ENCODE results near the gene BOK.

Gene BOK

DNA sequence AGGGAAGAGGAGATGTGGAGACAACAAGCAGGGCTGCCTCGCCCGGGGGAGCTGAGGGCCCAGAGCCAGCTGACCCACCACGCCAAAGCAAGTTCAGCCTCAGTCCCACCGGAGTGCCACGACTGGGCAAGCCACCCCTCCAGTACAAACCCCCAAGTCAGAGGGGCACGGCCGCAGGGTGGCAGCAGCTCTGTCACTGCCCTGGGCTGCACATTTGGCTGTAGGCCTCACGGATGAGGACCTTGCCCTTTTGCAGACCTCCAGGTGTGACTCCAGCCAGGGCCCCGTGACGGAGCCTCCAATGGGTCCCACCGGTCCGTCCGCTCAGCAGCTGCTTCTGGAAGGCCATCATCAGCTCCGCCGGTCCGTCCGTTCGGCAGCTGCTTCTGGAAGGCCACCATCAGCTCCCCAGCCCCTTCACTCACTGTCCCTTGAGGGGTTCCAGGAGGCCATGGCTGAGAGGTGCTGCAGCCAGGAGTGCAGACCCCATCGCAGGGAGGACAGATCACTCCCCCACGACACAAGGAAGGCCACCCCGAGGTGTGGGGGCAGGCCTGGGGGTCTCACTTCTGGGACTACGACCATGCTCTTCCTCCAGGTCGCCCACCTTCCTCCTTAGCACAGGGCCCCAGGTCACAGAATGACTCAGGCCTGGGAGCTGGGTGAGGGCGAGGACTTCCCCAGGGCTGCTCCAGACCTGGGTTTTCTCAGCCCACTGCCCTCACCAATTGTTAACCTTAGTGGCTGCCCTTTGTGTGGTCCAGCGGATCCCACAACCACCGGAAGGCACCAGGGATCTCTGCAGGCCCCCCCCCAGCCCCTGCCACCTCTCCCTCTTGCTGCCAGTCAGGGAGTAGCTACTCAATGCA lies 25.6 kb upstream of the BOK start:
- no peaks in the 10 kb centered on the region for H3K36me3 Mint-ChIP-seq (ENCODE audit: low read depth)
- no peaks in the 10 kb centered on the region for H3K4me1 Mint-ChIP-seq (ENCODE audit: low read depth)
- H3K9me3 Mint-ChIP-seq: no peaks in the 10 kb centered on the region
- no peak for DNase-seq
- no peak overlapping the region for H3K27ac Mint-ChIP-seq
- H3K4me3 Mint-ChIP-seq: no peak overlapping the region
- no peaks in the 10 kb centered on the region for H3K27me3 Mint-ChIP-seq

DNA sequence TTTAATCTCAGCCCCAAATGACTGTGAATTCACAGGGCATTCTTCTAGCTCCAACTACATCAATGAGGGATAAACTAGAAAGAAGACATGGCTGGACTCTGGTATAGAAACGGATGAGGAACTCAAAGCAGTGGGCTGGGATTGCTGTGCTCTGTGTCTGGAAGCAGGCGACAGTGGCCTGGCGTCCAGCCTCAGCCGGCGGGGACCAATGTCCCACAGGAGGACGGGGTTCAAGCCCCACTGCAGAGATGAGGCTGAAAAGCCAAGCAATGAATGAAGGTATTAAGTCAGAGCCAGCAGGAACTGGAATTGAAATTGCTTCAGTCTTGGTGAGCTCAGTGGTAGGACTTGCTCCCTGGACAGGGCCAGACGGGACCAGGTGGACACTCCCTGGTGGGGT lies 24.3 kb upstream of the BOK start:
- no peak overlapping the region for H3K27ac Mint-ChIP-seq
- no peaks in the 10 kb centered on the region for H3K4me1 Mint-ChIP-seq (ENCODE audit: low read depth)
- peaks cover 3% of the 10 kb centered on the region for H3K27me3 Mint-ChIP-seq
- H3K9me3 Mint-ChIP-seq: no peaks in the 10 kb centered on the region
- H3K36me3 Mint-ChIP-seq (ENCODE audit: low read depth): no peaks in the 10 kb centered on the region
- no peak for DNase-seq
- no peak overlapping the region for H3K4me3 Mint-ChIP-seq

DNA sequence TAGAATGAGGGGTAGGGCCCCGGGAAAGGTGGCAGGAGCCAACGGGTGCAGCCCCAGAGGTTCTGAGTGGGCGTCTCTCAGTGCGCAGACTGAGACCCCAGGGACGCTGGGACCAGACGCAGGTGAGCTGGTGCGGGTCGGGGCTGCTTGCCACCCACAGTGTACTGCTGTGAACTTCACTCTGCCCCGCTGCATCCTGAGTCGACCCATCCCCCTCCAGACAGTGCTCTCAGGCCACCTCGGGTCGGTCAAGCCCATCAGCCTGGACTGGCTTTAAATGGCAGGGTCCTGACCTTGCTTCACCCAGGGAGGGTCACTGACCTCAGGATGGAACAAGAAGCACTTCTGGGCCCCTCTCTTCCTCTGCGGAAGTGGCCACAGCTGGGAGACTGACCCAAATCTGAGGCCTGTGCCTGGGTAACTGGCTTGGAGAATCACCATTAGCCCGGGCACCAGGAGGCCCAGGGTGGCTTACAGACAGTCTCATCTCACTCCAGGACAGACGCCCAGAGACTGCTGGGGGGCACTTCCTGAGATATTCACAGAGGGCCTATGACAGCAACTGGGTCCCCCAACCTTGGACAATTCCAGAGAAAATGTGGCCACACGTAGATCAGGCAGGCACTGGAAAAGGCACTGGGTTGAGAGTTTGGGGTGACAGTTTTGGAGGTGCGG lies 23.7 kb upstream of the BOK start:
- Mint-ChIP-seq H3K4me3 (no peak overlapping the region), H3K27ac (no peak overlapping the region), H3K36me3 (ENCODE audit: low read depth) (no peaks in the 10 kb centered on the region), H3K9me3 (no peaks in the 10 kb centered on the region), H3K27me3 (peaks cover 7% of the 10 kb centered on the region), H3K4me1 (ENCODE audit: low read depth) (no peaks in the 10 kb centered on the region)
- DNase-seq: no peak

GRCh38 chr2:241535871-241536655 lies 22.5 kb upstream of the BOK start:
- H3K4me1 Mint-ChIP-seq (ENCODE audit: low read depth): peaks cover 5% of the 10 kb centered on the region
- no peak for DNase-seq
- H3K27me3 Mint-ChIP-seq: peaks cover 17% of the 10 kb centered on the region
- H3K36me3 Mint-ChIP-seq (ENCODE audit: low read depth): no peaks in the 10 kb centered on the region
- no peak overlapping the region for H3K4me3 Mint-ChIP-seq
- H3K9me3 Mint-ChIP-seq: no peaks in the 10 kb centered on the region
- no peak overlapping the region for H3K27ac Mint-ChIP-seq

GRCh38 chr2:241538838-241539615 lies 19.5 kb upstream of the BOK start:
- H3K4me3 Mint-ChIP-seq: no peak overlapping the region
- no peaks in the 10 kb centered on the region for H3K36me3 Mint-ChIP-seq (ENCODE audit: low read depth)
- no peaks in the 10 kb centered on the region for H3K9me3 Mint-ChIP-seq
- DNase-seq: no peak
- peaks cover 36% of the 10 kb centered on the region for H3K27me3 Mint-ChIP-seq
- H3K4me1 Mint-ChIP-seq (ENCODE audit: low read depth): peaks cover 5% of the 10 kb centered on the region
- H3K27ac Mint-ChIP-seq: no peak overlapping the region

GRCh38 chr2:241539616-241540374 lies 18.8 kb upstream of the BOK start:
- H3K27me3 Mint-ChIP-seq: peaks cover 36% of the 10 kb centered on the region
- H3K9me3 Mint-ChIP-seq: no peaks in the 10 kb centered on the region
- H3K4me3 Mint-ChIP-seq: no peak overlapping the region
- no peak overlapping the region for H3K27ac Mint-ChIP-seq
- DNase-seq: no peak
- no peaks in the 10 kb centered on the region for H3K36me3 Mint-ChIP-seq (ENCODE audit: low read depth)
- H3K4me1 Mint-ChIP-seq (ENCODE audit: low read depth): peaks cover 5% of the 10 kb centered on the region

GRCh38 chr2:241540401-241540770 lies 18.2 kb upstream of the BOK start:
- Mint-ChIP-seq H3K4me1 (ENCODE audit: low read depth) (peaks cover 5% of the 10 kb centered on the region), H3K27ac (no peak overlapping the region), H3K36me3 (ENCODE audit: low read depth) (no peaks in the 10 kb centered on the region), H3K27me3 (peaks cover 36% of the 10 kb centered on the region), H3K9me3 (no peaks in the 10 kb centered on the region), H3K4me3 (peak overlapping the region; percentile 55)
- DNase-seq: no peak

GRCh38 chr2:241540771-241541561 lies 17.6 kb upstream of the BOK start:
- Mint-ChIP-seq H3K4me1 (ENCODE audit: low read depth) (peaks cover 5% of the 10 kb centered on the region), H3K27ac (no peak overlapping the region), H3K36me3 (ENCODE audit: low read depth) (no peaks in the 10 kb centered on the region), H3K4me3 (peak overlapping the region; percentile 55), H3K9me3 (no peaks in the 10 kb centered on the region), H3K27me3 (peaks cover 36% of the 10 kb centered on the region)
- peak; percentile 79 for DNase-seq

- no peaks in the 10 kb centered on the region for H3K9me3 Mint-ChIP-seq
- H3K4me1 Mint-ChIP-seq (ENCODE audit: low read depth): peaks cover 5% of the 10 kb centered on the region
- no peak overlapping the region for H3K27ac Mint-ChIP-seq
- H3K27me3 Mint-ChIP-seq: peaks cover 36% of the 10 kb centered on the region
- no peaks in the 10 kb centered on the region for H3K36me3 Mint-ChIP-seq (ENCODE audit: low read depth)
- DNase-seq: no peak
- H3K4me3 Mint-ChIP-seq: no peak overlapping the region
Observed at GRCh38 chr2:241541564-241542277, 16.8 kb upstream of the BOK start.

DNA sequence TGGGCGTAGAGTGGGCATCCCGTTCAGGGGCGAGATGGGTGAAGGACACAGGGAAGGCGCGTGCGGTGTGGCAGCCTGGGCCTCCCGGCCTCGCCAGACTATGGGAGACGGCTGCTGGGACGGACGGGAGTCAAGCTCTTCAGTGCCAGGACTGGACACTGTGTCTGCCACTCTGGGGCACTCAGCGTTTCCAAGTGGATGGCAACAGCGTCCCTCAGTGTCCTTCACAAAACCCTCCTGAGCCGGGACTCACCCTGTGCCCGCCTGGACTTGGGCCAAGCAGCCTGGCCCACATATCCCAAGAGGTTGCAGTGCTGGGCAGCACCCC lies 16.3 kb upstream of the BOK start:
- Mint-ChIP-seq H3K36me3 (ENCODE audit: low read depth) (no peaks in the 10 kb centered on the region), H3K27me3 (peaks cover 36% of the 10 kb centered on the region), H3K4me3 (no peak overlapping the region), H3K9me3 (no peaks in the 10 kb centered on the region), H3K27ac (no peak overlapping the region), H3K4me1 (ENCODE audit: low read depth) (peaks cover 5% of the 10 kb centered on the region)
- no peak for DNase-seq

GRCh38 chr2:241545106-241545505 lies 13.4 kb upstream of the BOK start:
- Mint-ChIP-seq H3K4me3 (no peak overlapping the region), H3K27ac (no peak overlapping the region), H3K9me3 (no peaks in the 10 kb centered on the region), H3K36me3 (ENCODE audit: low read depth) (no peaks in the 10 kb centered on the region), H3K27me3 (peaks cover 46% of the 10 kb centered on the region), H3K4me1 (ENCODE audit: low read depth) (peaks cover 5% of the 10 kb centered on the region)
- no peak for DNase-seq

DNA sequence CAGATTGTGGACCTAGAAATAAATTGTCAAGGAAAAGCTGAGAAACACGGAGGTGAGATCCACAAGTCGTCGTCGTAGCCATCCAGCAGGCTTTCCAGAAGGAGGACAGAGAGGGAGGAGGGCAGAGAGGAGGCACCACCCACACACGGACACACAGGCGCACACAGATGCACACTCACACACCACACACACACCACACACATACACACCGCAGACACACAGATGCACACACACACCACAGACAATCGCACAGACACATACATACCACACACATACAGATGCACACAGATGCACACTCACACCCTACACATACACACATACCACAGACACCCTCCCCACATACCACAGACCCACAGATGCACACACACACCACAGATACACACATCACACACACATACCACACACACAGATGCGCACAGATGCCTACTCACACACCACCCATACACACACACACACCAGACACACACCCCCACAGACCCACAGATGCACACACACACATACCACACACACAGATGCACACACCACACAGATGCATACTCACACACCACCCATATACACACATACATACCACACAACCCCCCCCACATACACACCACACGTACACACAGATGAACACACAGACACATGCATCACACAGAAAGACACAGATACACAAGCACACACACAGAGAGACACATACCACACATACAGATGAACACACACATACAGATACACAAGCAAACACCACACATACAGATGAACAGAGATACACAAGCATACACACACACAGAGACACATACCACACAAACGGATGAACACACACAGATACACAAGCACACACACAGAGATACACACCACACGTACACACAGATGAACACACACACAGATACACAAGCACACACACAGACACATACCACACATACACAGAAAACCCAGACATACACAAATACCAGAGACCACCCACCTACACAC lies 12.7 kb upstream of the BOK start:
- H3K27ac Mint-ChIP-seq: no peak overlapping the region
- H3K4me1 Mint-ChIP-seq (ENCODE audit: low read depth): no peaks in the 10 kb centered on the region
- no peak for DNase-seq
- no peak overlapping the region for H3K4me3 Mint-ChIP-seq
- H3K27me3 Mint-ChIP-seq: peaks cover 39% of the 10 kb centered on the region
- H3K9me3 Mint-ChIP-seq: no peaks in the 10 kb centered on the region
- no peaks in the 10 kb centered on the region for H3K36me3 Mint-ChIP-seq (ENCODE audit: low read depth)

Measured in activated T-cell treated with anti-CD3 and anti-CD28 coated beads, Interleukin-2, amount 50 U/mL, for 24 hours (primary cell).